Stimulated activated CD4-positive, alpha-beta T cell treated with anti-CD3 and anti-CD28 coated beads, TNF-alpha, amount 100 ng/mL, for 24 hours (primary cell): ENCODE measurements around the gene NIPBL.
"Not testable (repeated sequence)": the region's sequence is repeated elsewhere in the genome, so short reads cannot be mapped to it uniquely, and the experiment has no call there.

Experiments used
- DNase-seq, 3 experiments: peaks; one replicate each; pipeline ENCODE4 v3.0.0-alpha.2; 2020; ENCODE audit warnings: low read depth in 3 of 3

Gene NIPBL

DNA sequence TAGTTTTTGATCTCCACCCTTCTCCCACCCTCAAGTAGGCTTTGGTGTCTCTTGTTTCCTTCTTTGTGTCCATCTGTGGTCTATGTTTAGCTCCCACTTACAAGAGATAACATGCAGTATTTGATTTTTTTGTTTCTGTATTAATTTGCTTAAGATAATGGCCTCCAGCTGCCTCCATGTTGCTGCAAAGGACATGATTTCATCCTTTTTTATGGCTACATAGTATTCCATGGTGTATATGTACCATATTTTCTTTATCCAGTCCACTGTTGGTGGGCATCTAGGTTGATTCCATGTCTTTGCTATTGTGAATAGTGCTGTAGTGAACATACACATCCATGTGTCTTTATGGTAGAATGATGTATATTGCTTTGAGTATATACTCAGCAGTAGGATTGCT, 24.5 kb downstream of the NIPBL start:
- not testable (repeated sequence) for DNase-seq

DNA sequence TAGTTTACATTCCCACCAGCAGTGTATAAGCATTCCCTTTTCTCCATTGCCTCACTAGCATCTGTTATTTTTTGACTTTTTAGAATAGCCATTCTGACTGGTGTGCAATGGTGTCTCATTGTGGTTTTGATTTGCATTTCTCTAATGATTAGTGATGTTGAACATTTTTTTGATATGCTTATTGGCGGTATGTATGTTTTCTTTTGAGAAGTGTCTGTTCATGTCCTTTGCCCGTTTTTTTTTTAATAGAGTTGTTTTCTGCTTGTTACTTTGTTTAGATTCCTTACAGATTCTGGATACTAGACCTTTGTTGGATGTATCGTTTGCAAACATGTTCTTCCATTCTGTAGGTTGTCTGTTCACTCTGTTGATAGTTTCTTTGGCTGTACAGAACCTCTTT, 25.3 kb downstream of the NIPBL start:
- DNase-seq = no peak

DNA sequence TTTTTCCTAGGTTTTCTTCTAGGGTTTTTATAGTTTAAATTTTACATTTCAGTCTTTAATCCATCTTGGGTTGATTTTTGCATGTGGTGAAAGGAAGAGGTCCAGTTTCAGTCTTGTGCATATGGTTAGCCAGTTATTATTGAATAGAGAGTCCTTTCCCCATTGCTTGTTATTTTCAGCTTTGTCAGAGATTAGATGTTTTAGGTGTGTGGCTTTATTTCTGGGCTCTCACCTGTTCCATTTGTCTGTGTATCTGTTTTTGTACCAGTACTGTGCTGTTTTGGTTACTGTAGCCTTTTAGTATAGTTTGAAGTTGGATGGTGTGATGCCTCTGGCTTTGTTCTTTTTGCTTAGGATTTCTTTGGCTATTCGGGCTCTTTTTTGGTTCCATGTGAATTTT, 25.8 kb downstream of the NIPBL start:
- no peak for DNase-seq

DNA sequence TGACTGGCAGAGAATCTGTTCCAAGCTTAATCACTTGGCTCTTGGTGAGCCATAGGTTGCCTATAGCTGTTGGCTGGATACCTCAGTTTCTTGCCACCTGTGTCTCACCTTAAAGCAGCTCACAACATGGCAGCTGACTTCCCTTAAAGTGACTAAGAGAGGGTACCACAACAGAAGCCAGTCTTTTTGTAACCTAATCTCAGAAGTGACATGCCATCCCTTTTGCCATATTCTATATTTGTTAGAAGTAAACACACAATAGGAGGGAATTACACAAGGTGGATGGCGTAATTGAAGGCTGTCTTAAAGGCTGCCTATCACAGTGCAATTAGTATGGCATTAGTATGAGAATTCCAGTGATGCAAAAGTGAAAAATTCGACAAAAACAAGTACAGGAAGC, 28.1 kb downstream of the NIPBL start:
- DNase-seq = no peak

DNA sequence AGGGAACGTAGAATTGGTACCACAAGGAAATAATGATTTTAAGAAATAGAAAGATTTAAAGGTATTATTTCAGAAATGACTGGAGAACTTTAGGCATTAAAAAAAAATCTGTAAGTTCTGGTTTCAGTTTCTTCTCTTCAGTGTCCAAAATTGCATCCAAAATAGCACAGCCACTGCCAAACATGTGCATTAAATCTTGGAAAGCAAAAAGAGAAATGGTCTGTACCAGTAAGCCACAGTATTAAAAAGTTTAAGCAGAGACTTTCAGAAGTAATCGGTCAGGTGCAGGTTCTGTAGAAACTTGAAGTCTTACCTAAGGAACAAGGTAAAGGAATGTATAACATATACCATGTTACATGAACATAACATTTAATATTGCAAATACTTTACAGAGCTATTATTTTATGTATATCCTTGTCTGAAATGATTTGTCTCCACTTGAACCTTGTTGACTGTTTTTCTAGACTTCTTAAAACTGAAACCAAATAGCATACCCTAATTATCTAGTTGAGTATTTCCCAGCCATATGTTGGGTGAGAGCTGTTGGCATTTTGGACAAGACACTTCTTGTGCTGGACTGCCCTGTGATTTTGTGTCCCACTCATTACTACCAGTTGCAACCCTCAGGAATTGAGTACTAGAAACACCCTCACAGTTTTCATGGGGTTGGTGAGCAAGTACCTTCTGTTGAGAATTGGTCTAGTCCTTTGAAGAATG, 32.1 kb downstream of the NIPBL start:
- no peak for DNase-seq

DNA sequence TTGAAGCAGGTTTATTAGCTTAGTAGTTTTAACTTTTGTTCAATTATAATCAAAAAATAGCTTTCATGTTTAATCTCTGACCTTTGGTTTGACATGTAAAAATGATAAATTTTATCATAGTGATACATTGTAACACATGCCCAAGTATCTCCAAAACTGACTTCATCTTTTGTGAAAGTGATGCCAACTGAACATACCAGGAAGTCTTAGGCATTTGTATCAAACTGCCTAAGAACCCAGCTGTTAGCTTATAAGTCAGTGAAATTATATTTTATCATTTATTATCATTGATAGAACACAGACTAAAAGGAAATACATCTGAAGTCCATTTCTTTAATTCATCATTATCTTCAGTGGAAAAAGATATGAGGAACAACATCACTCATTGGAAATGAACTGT, 39.1 kb downstream of the NIPBL start:
- no peak for DNase-seq

DNA sequence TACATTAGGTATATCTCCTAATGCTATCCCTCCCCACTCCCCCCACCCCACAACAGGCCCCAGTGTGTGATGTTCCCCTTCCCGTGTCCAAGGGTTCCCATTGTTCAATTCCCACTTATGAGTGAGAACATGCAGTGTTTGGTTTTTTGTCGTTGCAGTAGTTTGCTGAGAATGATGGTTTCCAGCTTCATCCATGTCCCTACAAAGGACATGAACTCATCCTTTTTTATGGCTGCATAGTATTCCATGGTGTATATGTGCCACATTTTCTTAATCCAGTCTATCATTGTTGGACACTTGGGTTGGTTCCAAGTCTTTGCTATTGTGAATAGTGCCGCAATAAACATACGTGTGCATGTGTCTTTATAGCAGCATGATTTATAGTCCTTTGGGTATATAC, 40.0 kb downstream of the NIPBL start:
- not testable (repeated sequence) for DNase-seq

DNA sequence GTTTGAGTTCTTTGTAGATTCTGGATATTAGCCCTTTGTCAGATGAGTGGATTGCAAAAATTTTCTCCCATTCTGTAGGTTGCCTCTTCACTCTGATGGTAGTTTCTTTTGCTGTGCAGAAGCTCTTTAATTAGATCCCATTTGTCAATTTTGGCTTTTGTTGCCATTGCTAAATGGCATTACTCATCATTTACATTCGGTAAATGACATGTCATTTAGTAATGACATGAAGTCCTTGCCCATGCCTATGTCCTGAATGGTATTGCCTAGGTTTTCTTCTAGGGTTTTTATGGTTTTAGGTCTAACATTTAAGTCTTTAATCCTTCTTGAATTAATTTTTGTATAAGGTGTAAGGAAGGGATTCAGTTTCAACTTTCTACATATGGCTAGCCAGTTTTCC, 40.8 kb downstream of the NIPBL start:
- DNase-seq = not testable (repeated sequence)

DNA sequence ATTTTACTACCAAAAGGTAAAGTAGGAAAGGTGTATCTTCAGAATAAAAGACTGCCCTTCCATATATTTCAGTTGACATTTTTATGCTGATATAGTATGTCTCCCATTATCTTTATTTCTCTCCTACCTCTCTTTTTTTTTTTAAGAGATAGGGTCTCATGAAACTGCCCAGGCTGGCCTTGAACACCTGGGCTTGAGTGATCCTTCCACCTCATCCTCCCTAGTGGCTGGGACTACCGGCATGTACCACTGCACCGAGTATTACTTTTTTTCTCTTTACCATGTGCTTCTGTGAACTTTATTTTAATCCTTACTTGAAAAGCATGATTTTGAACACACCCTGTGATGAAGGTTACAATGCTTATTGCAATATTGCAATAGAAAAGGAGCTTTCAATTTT, 42.7 kb downstream of the NIPBL start:
- no peak for DNase-seq

DNA sequence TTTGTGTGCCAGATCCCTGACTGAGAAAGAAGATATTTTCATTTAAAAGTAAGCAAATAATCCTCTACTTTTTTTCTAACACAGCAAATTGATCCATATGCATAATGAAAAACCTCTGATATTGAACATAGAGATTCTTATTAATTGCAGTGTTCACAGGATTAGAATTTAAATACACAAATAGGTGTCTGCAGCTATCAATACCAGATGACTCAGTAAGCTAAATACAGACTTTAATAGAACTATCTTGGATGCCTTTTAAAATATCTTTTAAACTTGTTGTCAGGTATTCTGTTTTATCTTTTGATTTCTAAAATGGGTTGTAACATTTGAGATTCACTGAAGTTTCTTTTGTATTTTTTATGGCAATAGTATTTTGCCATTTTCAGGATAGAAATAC, 43.1 kb downstream of the NIPBL start:
- DNase-seq = no peak

DNA sequence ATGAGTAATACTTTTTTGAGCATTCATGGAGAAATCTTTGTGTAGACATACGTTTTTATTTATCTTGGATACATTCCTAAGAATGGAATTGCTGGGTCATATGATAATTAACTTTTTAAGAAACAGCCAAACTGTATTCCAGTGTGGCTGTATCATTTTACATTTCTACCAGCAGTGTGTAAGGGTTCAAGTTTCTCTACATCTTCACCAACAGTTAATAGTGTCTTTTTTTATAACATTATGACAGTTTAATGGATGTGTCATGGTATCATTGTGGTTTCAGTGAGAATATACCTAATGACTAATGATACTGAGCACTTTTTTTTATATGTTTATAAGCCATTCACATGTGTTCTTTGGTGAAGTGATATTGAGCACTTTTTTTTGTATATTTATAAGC, 52.4 kb downstream of the NIPBL start:
- no peak for DNase-seq

DNA sequence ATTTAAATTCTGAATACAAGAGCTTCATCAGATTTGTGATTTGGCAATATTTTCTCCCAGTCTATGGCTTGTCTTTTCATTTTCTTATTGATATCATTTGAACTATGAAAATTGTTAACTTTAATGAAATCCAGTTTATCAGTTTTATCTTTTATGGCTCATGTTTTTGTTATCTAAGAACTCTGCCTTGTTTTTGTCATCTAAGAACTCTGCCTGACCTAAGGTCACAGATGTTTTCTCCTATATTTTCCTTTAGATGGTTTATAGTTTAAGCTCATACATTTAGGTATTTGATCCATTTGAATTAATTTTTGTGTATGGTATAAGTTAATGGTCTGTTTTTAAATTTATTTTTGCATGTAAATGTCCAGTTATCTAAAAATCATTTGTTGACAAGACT, 52.9 kb downstream of the NIPBL start:
- DNase-seq = no peak

DNA sequence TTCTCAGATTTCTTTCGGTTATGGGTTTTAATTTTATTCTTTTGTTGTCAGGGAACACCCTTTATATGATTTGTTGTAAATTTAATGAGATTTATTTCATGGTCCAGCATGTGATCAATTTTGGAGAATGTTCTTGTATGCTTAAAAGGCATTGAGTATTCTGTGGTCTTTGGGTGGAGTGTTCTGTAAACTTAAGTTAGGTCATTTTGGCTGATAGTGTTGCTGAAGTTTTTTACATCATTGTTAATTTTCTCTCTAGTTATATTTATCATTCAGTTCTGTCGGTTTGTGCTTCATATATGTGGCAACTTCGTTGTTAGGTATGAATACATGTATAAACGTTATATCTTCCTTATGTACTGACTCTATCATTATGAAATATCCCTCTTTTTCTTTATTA, 55.5 kb downstream of the NIPBL start:
- no peak for DNase-seq

DNA sequence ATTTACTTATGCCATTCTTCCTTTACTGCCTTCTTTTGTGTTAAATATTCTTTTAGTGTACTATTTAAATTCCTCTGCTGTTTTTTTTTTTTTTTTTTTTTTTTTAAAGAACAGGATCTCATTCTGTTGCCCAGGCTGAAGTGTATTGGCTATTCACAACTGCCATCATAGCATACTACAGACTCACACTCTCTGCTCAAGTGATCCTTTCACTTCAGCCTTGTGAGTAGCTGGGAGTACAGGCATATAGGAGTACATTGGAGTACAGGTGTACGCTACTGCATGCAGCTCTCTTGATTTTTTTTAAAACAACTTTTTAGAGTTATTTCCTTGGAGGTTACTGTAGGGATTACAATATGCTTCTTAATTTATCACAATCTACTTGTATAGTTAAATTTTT, 56.1 kb downstream of the NIPBL start:
- no peak for DNase-seq

DNA sequence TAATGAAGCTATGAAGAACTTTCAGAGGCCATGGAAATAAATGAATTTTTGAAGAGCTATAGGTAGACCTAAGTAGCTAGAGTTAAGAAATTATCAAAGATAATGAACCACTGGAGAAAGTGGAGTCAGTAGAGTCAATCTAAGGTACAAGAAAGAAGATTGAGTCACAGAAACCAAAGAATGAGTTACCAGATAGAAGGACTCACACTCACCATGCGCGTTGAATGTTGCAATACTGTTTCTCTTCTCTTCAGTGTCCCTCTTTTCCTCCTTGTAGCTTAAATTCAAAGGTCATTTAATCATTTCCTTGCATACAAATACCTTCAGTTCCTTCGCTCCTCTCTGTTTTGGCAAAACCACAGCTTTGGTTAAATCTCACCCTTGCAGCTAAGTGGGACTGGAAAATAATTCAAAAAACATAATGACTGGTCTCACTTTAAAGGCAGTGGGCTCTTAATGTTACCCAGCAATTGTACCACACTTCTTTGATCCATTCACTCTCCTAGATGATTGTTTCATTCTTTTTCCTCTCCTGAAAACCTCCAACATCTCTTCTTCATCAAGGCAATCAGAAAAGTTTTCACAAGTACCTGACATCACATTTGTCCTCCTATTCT, 58.3 kb downstream of the NIPBL start:
- no peak for DNase-seq

DNA sequence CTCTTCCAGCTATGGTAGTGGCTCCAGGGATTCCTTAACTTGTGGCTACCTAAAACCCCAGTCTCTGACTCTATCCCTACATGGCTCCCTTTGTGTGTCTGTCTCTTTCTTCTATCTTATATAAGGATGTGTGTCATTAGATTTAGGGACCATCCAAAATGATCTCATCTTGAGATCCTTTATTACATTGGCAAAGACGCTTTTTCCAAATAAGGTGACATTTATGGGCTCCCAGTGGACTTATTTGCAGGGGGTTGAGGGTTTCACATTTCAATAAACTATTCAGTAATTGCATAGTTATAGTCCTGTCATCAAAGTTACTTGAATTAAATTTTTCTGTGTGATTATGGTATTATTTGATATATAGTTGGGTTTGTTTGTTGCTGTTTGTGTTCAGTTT, 59.2 kb downstream of the NIPBL start:
- no peak for DNase-seq

DNA sequence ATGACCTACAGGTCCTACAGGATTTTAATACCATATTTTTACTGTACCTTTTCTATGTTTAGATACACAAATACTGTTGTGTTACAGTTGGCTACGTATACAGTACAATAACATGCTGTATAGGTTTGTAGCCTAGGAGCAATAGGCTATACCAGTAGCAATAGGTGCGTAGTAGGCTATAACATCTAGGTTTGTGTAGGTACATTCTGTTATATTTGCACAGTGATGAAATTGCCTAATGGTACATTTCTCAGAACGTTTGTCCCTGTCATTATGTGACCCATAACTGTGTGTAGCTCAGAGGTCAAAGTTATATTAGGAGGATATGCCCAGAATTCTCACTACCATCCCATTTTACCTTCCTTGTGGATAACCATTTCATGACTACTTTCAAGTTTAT, 59.7 kb downstream of the NIPBL start:
- DNase-seq = no peak

DNA sequence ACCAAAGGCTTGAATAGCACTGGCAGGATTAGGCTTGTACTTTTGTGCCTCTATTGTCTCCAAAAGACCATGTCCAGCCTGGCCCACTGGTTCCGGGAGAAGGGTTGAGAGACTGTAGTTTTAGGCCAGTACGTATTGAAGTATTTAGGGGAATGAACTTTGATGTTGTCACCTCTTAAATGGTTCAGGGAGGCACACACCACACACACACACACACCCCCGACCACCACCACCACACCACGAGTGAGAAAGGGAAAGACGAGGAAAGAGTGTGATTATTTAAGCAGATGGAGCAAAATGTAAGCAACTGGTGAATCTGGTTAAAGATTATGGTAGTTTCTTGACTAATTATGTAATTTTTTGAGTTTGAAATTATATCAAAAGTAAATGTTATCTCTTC, 61.6 kb downstream of the NIPBL start:
- DNase-seq = no peak

DNA sequence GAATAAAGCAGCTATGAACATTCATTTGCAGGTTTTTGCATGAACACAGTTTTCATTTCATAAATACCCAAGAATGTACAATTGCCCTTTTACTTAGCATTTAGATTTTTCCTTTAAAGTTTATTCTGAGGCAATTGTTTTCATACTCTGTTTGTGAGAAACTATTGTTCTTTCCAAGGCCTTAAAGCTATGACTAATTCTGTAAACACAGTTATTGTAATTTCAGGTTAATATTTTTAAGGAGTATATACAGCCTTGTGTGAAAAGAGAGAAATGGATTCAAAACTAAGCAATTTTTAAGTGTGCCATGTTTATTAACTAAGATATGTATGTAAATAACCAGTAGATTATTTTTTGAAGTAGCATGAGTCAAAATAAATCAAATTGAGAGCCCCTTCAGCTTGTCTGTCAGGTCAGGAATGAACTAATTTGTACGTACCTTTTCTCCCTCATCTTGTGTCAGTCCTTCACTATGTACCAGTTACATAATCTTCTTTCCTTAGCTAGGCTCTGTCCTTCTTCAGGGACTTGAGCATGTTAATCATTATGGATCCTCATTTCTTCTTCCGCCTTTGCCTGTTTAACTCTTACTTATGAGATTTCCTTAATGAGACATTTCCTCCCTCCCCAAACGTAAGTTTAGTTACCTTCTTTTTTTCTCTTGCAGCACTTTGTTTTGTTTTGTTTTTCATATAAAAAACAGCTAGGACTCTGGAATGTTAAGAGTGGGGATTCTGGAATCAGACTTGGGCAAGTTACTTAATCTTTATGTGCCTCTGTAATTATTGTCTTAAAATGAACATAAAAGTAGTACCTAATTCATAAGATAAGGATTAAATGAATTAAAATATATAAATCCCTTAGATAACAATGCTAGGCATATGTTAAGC, 63.6 kb downstream of the NIPBL start:
- DNase-seq = no peak

DNA sequence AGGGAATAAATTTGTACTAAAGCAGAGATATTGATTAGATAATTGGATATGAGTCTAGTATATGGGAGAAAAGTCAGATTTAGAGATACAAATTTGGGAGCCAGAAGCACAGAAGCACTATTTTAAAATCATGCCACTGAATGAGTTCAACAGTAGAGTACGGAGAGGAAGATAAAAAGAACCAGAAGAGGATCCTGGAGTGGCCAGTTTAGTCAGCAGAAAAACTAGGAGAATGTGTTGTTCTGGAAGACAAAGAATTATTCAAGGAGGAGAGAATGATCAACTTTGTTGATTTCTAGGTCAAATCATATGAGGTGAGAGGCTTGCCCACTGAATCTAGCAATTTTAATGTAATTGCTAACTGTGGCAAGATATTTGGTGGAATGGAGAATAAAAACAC, 67.0 kb downstream of the NIPBL start:
- no peak for DNase-seq

DNA sequence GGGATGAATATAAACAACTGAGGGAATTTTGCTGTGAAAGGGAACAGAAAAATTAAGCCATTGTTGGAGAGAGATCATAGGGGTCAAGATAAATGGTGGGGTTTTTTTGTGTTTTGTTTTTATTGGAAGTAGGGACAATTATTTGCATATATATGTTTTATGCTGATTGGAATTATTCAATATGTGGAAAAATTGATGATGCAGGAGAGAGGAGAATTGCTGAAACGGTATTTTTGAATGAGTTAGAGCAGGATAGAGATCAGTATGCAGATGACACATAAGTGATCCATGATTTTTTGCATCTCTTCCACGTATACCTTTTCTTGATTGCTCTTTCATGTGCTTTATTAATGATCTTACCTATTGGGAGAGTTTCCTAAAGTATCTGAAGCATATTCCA, 67.5 kb downstream of the NIPBL start:
- no peak for DNase-seq

DNA sequence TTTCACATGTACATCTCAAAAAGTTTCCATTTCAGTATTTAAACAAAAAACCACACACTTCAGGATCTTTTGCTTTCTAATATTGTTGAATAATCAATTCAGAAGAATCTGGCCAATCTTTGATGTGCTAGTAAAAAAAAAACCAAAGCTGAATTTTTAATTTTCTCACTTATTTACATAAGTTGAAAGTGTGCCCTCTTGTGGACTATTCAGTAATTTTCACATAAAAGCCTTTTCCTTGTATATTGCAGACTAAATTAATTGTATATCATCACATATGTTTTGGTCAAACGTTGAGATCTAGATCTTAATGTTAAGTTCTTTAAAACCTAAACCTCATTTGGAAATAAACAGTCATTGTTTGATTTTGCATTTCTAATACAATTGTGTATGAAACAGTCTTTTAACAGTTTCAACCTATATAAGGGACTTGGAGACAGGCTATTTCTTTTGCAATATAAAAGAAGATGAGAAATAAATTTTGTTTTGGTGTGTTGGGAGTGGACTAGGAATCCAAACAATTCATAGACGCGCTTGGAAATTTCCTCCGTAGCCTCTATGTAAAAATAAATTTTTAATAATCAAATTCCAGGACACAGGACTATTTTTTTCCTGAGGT, 68.1 kb downstream of the NIPBL start:
- DNase-seq = no peak

DNA sequence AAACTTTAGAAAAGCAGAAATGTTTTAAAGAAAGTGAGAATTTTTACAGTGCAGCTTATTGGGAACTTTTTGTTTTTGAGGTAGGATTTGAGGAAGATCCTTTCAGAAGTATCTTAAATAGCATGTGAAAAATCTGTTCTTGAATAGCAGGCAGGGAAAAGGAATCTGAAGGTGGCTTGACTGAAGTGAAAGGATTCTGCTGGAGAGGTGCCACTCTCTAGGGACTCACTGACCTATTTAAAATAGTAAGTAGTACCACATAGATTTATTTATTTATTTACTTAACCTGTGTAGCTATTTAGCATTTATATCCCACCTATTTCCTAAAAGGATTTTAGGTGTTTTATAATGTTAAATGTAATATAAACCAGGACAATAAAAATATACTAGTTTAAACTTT, 69.1 kb downstream of the NIPBL start:
- no peak for DNase-seq
